DOHH2 (cell line): ENCODE measurements around the gene URB1.

ENCODE experiments used
- CTCF ChIP-seq: fragments of 200-600 bp; sonication (generic); IDR thresholded peaks from one replicate; pipeline ENCODE4 v1.5.1; 2014; ENCODE audit warnings: antibody characterized with exemption, mild to moderate bottlenecking, low read depth, low read length; ENCODE audit not compliant: poor library complexity, severe bottlenecking
- EZH2phosphoT487 ChIP-seq: fragments of 200-600 bp; sonication (generic); IDR thresholded peaks from 2 replicates; pipeline ENCODE4 v1.6.1; 2017; ENCODE audit warnings: borderline replicate concordance, mild to moderate bottlenecking, antibody characterized with exemption, low read length, moderate library complexity, mixed read lengths

GRCh38 chr21:32328595-32328994, 64.2 kb downstream of the URB1 start:
- TF ChIP-seq CTCF (no peak), EZH2phosphoT487 (no peak)
